ENCODE results near the gene LYSET.

DNA sequence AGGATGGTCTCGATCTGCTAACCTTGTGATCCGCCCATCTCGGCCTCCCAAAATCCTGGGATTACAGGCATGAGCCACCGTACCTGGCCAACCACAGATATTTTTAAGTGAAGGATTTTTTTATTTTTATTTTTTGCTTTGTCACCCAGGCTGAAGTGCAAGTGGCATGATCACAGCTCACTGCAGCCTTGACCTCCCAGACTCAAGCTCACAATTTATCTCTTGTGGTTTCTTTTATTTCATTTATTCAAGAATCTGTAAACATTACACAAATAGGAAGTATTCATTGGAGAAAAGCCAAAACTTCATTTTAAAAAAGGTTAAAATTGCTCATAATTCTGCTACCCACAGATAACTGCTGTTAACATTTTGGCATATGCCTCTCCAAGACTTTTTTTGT is 13.7 kb upstream of the LYSET start:
- TF ChIP-seq POLR2A (IDR thresholded peaks at IDR 0.05) = no peak
- TF ChIP-seq, protein P1, sequence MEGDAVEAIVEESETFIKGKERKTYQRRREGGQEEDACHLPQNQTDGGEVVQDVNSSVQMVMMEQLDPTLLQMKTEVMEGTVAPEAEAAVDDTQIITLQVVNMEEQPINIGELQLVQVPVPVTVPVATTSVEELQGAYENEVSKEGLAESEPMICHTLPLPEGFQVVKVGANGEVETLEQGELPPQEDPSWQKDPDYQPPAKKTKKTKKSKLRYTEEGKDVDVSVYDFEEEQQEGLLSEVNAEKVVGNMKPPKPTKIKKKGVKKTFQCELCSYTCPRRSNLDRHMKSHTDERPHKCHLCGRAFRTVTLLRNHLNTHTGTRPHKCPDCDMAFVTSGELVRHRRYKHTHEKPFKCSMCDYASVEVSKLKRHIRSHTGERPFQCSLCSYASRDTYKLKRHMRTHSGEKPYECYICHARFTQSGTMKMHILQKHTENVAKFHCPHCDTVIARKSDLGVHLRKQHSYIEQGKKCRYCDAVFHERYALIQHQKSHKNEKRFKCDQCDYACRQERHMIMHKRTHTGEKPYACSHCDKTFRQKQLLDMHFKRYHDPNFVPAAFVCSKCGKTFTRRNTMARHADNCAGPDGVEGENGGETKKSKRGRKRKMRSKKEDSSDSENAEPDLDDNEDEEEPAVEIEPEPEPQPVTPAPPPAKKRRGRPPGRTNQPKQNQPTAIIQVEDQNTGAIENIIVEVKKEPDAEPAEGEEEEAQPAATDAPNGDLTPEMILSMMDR (IDR thresholded peaks at IDR 0.05 in 8 of 11, conservative IDR thresholded peaks at IDR 0.05 in 3 of 11) = no peak
